Vagina (tissue), 2 donors: ENCODE results near the gene GPBP1L1.

Source experiments
- POLR2A ChIP-seq, 2 donors: fragments of 450-650 bp; IDR thresholded peaks; one replicate each; pipeline ENCODE4 v1.6.1; 2017; ENCODE audit warnings: antibody characterized with exemption in 2 of 2, mild to moderate bottlenecking in 2 of 2, moderate library complexity in 2 of 2
- POLR2AphosphoS5 ChIP-seq, 2 donors: sonication (generic); formaldehyde crosslinking; IDR thresholded peaks; one replicate each; pipeline ENCODE4 v1.9.0; 2017; ENCODE audit warnings: antibody characterized with exemption in 2 of 2, mild to moderate bottlenecking in 2 of 2, low read depth in 1 of 2; ENCODE audit not compliant: insufficient read depth in 1 of 2
- TF ChIP-seq, protein P1 (sequence below), 3 experiments: fragments of 450-650 bp in 2 of 3; fragments of 200-600 bp in 1 of 3; sonication (generic) in 1 of 3; IDR thresholded peaks; one replicate each; pipeline ENCODE4 v1.5.1; 2017 to 2019; ENCODE audit warnings: antibody characterized with exemption in 3 of 3, mild to moderate bottlenecking in 2 of 3, moderate library complexity in 2 of 3

DNA sequence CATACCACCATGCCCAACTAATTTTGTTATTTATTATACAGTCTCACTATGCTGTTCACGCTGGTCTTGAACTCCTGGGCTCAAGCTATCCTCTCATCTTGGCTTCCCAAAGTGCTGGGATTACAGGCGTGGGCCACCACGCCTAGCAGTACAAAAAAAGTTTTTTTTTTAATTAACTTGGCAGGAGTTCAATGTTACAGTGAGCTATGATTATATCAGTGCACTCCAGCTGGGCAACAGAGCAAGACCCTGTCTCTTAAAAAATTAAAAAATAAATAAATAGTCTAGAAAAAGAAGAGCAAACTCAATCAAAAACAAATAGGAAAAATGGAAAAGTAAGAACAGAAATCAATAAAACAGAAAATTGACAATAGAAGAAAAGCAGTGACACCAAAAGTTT is 27.4 kb upstream of the GPBP1L1 start:
- no peak for TF ChIP-seq POLR2A (IDR thresholded peaks at IDR 0.05)
- TF ChIP-seq, protein P1, sequence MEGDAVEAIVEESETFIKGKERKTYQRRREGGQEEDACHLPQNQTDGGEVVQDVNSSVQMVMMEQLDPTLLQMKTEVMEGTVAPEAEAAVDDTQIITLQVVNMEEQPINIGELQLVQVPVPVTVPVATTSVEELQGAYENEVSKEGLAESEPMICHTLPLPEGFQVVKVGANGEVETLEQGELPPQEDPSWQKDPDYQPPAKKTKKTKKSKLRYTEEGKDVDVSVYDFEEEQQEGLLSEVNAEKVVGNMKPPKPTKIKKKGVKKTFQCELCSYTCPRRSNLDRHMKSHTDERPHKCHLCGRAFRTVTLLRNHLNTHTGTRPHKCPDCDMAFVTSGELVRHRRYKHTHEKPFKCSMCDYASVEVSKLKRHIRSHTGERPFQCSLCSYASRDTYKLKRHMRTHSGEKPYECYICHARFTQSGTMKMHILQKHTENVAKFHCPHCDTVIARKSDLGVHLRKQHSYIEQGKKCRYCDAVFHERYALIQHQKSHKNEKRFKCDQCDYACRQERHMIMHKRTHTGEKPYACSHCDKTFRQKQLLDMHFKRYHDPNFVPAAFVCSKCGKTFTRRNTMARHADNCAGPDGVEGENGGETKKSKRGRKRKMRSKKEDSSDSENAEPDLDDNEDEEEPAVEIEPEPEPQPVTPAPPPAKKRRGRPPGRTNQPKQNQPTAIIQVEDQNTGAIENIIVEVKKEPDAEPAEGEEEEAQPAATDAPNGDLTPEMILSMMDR (IDR thresholded peaks at IDR 0.05): no peak
- no peak for TF ChIP-seq POLR2AphosphoS5 (IDR thresholded peaks at IDR 0.05; ENCODE audit: insufficient read depth in 1 of 2, low read depth in 1 of 2)
